ENCODE results near the gene MATK.

MATK gene

DNA sequence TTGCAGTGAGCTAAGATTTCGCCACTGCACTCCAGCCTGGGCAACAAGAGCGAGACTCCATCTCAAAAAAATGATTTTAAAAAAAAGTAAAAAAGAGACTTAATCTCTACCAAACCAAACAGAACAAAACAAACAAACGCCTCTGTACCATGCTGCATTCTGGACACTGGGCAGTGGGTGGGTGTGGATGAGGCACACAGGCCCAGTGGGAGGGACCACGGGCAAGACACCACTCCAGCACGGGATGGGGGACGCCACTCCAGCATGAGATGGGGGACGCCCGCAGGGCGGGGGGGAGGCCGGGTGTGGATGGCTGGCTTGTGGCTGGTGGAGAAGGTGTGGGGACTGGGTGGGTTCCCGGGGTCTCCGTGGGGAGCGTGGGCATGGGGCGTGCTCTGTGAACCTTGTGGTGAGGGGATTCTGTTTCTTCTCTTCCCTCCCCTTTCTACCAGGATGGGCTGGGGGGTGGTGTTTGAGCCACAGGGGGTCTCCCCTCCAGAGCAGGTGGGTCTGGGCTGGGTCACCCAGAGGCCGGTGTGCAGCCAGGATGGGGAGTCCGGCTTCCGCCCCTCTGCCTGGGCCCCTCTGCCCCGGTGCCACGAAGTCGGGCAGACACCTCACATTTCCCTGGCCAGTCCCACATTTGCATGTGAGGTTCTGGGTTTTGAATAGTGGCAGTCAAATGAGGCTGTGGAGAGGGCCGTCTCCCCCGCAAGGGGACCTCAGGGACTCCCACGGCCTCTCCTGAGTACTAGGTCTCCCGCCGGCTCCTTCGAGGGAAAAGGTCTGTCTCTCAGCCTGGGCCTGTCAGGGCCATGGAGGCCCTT is 23.9 kb upstream of the MATK start:
- no peak for TF ChIP-seq FOXP2 (optimal IDR thresholded peaks at IDR 0.05; ENCODE audit: borderline replicate concordance, extremely low read depth, extremely low read length, insufficient read depth)
- TF ChIP-seq TAF1 (IDR thresholded peaks at IDR 0.05; ENCODE audit: borderline replicate concordance, insufficient read depth, low read length): no peak
- TF ChIP-seq SIN3A (IDR thresholded peaks at IDR 0.05; ENCODE audit: borderline replicate concordance, insufficient read depth, low read length): no peak

DNA sequence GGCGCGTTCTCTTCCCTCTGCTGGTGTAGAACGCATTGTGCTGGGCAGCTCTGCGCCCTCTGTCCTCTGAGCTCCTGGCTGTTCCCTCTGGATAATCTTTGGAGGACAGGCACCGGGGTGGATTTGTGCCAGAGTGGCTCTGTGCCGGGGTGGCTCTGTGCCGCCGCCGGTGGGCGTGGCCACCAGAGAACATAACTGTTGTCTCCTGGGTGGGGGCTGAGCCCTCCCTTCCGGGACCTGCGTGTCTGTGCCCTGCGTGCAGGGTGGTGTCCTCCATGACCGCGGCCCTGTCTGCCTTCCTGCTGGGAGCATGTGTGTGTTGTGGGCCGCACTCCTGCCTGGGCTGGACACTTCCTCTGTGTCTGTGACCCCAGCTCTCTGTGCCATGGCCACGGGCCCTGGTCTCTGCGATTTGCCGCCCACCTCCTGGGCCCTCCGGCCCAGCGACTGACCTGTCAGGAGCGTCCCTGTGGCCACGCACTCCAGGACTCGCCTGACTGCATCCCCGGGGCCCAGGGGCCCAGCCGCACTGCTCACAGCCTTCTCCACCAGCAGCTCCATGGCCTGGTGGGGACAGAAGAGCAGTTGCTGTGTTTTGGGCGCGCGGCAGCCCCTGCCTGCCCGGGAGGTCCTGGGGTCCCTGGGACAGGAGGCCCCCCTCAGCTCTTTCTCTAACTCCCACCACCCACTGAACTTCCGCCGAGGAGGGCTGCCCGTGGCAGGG is 22.4 kb upstream of the MATK start:
- TF ChIP-seq SIN3A (IDR thresholded peaks at IDR 0.05; ENCODE audit: borderline replicate concordance, insufficient read depth, low read length) (no peak), POLR2AphosphoS5 (IDR thresholded peaks at IDR 0.05; ENCODE audit: low read depth, low read length) (no peak)
- TF ChIP-seq, protein P1, sequence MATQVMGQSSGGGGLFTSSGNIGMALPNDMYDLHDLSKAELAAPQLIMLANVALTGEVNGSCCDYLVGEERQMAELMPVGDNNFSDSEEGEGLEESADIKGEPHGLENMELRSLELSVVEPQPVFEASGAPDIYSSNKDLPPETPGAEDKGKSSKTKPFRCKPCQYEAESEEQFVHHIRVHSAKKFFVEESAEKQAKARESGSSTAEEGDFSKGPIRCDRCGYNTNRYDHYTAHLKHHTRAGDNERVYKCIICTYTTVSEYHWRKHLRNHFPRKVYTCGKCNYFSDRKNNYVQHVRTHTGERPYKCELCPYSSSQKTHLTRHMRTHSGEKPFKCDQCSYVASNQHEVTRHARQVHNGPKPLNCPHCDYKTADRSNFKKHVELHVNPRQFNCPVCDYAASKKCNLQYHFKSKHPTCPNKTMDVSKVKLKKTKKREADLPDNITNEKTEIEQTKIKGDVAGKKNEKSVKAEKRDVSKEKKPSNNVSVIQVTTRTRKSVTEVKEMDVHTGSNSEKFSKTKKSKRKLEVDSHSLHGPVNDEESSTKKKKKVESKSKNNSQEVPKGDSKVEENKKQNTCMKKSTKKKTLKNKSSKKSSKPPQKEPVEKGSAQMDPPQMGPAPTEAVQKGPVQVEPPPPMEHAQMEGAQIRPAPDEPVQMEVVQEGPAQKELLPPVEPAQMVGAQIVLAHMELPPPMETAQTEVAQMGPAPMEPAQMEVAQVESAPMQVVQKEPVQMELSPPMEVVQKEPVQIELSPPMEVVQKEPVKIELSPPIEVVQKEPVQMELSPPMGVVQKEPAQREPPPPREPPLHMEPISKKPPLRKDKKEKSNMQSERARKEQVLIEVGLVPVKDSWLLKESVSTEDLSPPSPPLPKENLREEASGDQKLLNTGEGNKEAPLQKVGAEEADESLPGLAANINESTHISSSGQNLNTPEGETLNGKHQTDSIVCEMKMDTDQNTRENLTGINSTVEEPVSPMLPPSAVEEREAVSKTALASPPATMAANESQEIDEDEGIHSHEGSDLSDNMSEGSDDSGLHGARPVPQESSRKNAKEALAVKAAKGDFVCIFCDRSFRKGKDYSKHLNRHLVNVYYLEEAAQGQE (IDR thresholded peaks at IDR 0.05; ENCODE audit: insufficient read depth in 1 of 2, low read depth in 2 of 2, low read length in 2 of 2): no peak

DNA sequence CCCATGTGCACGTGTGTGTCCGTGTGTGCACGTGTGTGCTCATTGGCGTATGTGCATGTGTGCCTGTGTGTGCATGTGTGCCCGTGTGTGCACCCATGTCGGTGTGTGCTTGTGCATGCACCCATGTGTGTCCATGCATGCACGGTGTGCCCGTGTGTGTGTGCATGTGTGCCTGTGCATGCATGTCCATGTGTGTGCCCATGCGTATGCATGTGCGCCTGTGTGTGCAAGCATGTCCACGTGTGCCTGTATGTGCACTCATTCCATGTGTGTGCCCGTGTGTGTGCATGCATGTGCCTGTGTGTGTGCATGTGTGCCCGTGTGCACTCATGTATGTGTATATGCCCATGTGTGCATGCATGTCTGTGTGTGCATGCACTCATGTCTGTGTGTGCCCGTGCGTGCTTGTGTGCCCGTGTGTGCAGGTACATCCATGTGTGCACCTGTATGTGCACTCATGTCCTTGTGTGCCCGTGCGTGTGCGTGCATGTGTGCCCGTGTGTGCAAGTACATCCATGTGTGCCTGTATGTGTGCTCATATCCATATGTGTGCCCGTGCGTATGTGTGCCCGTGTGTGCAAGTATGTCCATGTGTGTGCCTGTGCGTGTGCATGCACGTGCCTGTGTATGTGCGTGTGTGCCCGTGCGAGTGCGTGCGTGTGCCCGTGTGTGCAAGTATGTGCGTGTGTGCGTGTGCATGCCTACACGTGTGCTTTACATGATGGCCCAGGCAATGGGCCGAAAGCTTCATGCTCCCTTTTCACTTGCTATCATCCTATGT is 21.6 kb upstream of the MATK start:
- TF ChIP-seq, protein P1 (IDR thresholded peaks at IDR 0.05; ENCODE audit: insufficient read depth in 1 of 2, low read depth in 2 of 2, low read length in 2 of 2): no peak
- TF ChIP-seq POLR2AphosphoS5 (IDR thresholded peaks at IDR 0.05; ENCODE audit: low read depth, low read length) (no peak), TAF1 (IDR thresholded peaks at IDR 0.05; ENCODE audit: borderline replicate concordance, insufficient read depth, low read length) (no peak), FOXP2 (optimal IDR thresholded peaks at IDR 0.05; ENCODE audit: borderline replicate concordance, extremely low read depth, extremely low read length, insufficient read depth) (no peak), SIN3A (IDR thresholded peaks at IDR 0.05; ENCODE audit: borderline replicate concordance, insufficient read depth, low read length) (no peak)

DNA sequence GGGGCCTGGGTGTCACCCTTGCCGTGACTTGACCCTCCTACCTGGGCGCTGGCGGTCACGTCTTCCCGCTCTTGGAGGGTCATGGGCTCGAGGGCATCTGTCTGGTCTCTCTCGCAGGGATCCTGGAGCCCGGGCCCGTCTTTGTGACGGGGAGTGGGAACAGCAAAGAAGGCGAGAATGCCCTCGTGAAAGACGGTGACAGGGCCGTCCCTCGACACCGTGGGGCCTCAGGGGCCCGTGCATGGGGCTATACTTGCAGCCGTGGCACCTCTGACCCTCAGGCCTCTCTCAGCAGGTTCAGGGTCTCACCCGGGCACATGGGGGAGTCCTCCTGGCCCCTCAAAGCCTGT is 20.9 kb upstream of the MATK start:
- TF ChIP-seq, protein P1 (IDR thresholded peaks at IDR 0.05; ENCODE audit: insufficient read depth in 1 of 2, low read depth in 2 of 2, low read length in 2 of 2): no peak
- TF ChIP-seq POLR2AphosphoS5 (IDR thresholded peaks at IDR 0.05; ENCODE audit: low read depth, low read length): no peak
- TF ChIP-seq SIN3A (IDR thresholded peaks at IDR 0.05; ENCODE audit: borderline replicate concordance, insufficient read depth, low read length): no peak
- no peak for TF ChIP-seq TAF1 (IDR thresholded peaks at IDR 0.05; ENCODE audit: borderline replicate concordance, insufficient read depth, low read length)
- TF ChIP-seq FOXP2 (optimal IDR thresholded peaks at IDR 0.05; ENCODE audit: borderline replicate concordance, extremely low read depth, extremely low read length, insufficient read depth): no peak

DNA sequence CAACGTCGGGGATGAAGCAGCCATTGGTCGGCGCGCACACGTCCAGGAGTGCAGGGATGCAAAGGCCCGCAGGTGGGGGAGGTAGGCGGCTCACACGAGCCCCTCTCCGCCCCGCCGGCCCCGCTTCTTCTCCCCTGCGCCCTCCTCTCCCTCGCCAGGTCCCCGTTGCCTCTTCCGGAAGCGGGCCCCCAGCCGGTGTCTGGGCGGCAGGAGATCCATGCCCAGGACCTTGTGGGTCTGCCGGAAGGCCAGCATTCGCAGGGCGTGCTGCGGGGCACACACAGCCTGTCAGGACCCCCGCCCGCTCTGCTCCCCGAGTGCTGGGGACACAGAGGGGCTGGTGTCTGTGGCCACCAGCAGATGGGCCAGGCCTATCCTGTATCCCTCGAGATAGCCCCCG is 19.7 kb upstream of the MATK start:
- TF ChIP-seq FOXP2 (optimal IDR thresholded peaks at IDR 0.05; ENCODE audit: borderline replicate concordance, extremely low read depth, extremely low read length, insufficient read depth) (no peak), SIN3A (IDR thresholded peaks at IDR 0.05; ENCODE audit: borderline replicate concordance, insufficient read depth, low read length) (no peak), POLR2AphosphoS5 (IDR thresholded peaks at IDR 0.05; ENCODE audit: low read depth, low read length) (no peak), TAF1 (IDR thresholded peaks at IDR 0.05; ENCODE audit: borderline replicate concordance, insufficient read depth, low read length) (no peak)
- TF ChIP-seq, protein P1 (IDR thresholded peaks at IDR 0.05; ENCODE audit: insufficient read depth in 1 of 2, low read depth in 2 of 2, low read length in 2 of 2): no peak

Data from PFSK-1 (cell line).